GM10266 (cell line): ENCODE measurements around the gene SPATA24.

Experiments
- DNase-seq: peaks from one replicate; pipeline ENCODE4 v3.0.0; 2012; ENCODE audit errors: extremely low spot score
- TF ChIP-seq, protein P1 (sequence below): IDR thresholded peaks from 2 replicates; pipeline ENCODE4 v1.5.1; 2012; ENCODE audit warnings: mild to moderate bottlenecking, low read depth; ENCODE audit not compliant: control insufficient read depth, insufficient read depth; ENCODE audit errors: missing control alignments

Gene SPATA24

DNA sequence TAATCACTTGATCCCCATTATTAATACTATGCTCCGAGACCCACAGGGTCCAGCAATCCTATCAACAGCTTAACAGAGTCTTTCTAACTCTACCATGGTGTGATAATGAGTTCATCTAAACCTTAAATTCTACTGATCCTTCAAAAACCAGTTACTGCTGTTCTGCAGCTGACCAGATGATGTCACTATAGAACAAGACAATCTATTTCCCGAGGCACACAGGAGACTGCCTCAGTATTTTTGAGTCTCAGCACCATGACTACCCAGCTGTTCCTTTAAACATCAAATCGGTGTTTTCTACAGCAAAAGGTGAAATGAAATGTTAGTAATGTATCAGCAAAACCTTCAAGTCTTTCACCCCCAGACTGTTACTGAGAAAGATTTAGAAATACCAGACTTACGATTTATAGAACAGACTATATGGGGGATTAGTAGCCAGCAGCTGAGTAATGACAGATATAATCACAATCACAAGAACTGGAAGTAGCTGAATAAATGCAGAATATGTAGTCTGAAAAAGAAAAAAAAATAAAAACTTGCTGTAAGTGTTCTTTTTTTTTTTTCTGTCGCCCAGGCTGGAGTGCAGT is 18.5 kb upstream of the SPATA24 start:
- peak; percentile 75 for DNase-seq
- TF ChIP-seq, protein P1, sequence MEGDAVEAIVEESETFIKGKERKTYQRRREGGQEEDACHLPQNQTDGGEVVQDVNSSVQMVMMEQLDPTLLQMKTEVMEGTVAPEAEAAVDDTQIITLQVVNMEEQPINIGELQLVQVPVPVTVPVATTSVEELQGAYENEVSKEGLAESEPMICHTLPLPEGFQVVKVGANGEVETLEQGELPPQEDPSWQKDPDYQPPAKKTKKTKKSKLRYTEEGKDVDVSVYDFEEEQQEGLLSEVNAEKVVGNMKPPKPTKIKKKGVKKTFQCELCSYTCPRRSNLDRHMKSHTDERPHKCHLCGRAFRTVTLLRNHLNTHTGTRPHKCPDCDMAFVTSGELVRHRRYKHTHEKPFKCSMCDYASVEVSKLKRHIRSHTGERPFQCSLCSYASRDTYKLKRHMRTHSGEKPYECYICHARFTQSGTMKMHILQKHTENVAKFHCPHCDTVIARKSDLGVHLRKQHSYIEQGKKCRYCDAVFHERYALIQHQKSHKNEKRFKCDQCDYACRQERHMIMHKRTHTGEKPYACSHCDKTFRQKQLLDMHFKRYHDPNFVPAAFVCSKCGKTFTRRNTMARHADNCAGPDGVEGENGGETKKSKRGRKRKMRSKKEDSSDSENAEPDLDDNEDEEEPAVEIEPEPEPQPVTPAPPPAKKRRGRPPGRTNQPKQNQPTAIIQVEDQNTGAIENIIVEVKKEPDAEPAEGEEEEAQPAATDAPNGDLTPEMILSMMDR, result peak; percentile 93

DNA sequence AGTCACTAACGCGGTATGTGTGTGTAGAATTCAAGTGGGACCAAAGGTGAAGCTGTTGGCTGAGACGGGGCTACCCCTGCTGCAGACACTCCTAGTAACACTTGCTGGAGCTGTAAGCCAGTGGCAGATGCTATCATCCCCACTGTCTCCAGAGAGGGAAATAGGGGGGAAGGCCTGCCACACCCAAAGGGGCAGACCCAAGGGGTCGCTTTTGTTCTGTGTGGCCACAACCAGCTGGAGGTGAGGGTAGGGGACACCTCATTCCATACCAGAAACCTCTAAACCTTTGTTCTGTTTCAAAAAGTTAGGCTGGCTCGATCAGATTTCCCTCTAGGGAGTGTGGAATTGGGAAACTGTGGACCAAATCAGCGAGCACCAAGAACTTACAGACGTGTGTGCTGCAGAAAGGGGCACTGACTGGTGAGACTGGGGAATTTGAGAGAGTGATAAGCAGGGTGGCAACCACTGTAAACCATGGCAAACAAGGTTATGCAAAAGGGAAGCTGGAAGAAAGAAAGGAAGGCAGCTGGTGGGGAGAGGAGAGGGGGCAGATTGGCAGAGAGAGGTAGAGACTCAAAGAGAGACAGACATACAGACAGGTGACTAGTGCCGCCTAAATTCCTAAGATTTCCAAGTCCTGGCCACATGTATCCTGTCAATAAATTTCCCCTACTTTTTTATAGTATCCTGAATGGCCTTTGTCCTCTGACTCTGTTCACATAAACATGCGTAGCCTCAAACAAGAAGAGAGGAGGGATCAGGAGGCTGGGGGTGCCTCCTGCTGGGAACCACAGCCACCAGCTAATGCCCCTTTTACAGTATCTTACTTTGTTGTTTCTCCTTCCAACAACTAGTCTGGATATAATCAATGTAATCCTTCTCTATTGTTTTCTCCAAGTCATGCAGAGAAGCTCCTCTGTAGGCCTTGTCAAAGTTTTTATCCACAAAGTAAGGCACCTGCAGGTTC is 15.6 kb upstream of the SPATA24 start:
- TF ChIP-seq, protein P1, result no peak
- DNase-seq, result no peak

DNA sequence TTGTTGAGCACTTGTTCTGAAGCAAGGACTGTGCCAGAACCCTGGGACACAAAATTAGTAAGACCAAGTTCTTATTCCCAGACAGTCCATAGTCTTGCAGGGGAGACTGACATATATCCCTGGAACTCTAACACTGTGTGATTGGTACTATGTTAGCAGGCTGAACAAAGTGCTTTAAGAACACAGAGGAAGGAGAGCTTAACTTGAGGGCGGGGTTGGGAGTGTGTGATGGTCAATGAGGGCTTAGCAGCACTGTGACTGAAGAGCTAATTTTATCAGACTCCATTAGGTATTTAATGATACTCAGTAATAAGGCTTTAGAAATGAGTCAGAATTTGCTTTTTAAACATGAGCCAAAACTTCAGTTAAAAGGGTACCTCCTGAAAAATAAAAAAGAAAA is 14.9 kb upstream of the SPATA24 start:
- TF ChIP-seq, protein P1, result no peak
- DNase-seq, result no peak

DNA sequence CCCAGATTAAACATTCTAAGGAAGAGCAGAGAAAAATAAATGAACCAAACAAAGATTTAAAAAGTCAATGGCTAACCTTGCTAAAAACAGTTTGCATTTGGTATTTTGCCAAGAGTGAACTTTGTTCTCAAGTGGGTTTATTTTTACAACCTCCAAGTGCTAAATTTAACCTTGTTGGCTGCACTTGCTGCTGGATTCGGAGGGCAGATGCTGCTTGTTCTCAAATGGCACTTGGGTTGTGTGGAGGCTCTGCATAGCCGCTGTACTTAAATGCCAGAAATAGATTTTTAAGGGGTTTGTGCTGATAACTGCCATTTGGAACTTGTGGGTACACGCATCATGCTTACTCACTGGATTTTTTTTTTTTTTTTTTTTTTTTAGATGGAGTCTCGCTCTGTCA is 13.3 kb upstream of the SPATA24 start:
- no peak for DNase-seq
- TF ChIP-seq, protein P1, result no peak

DNA sequence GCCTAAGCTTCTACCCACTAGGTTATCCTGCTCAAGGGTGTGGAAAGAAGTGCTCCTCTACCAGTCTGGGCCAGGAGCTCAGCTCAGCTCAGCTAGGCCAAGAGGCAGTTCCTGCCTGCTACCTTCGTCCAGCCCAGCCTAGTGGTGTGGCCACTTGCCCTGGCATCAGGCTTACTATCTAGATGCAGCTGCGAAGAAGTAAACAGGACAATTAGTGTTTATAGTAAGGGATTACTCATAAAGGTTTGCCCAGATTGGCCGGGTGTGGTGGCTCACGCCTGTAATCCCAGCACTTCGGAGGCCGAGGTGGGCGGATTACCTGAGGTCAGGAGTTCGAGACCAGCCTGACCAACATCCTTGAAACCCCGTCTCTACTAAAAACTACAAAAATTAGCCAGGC is 12.8 kb upstream of the SPATA24 start:
- TF ChIP-seq, protein P1, result no peak
- no peak for DNase-seq

- TF ChIP-seq, protein P1, result no peak
- DNase-seq, result no peak
Measured at GRCh38 chr5:139415869-139416268, 12.0 kb upstream of the SPATA24 start.
